K562 (cell line): ENCODE results near the gene HBG1. TPM values are rescaled to one million over a fixed set of nuclear protein-coding genes. Genes with fewer than 3 reads are reported as not detected.

ENCODE experiments used
- ARNT ChIP-seq, 2 experiments: fragments of 450-650 bp; IDR thresholded peaks; 2 replicates each; pipeline ENCODE4 v1.6.1; 2016; ENCODE audit warnings: mild to moderate bottlenecking in 1 of 2
- ATF3 ChIP-seq, 2 experiments: fragments of 450-650 bp in 1 of 2; sonication (generic) in 1 of 2; formaldehyde crosslinking in 1 of 2; IDR thresholded peaks in 1 of 2; conservative IDR thresholded peaks in 1 of 2; 2 replicates each; pipeline versions ENCODE4 v1.6.1 to v1.8.1; 2016 to 2023; ENCODE audit warnings: mild to moderate bottlenecking in 2 of 2, moderate library complexity in 2 of 2, inconsistent platforms in 1 of 2, missing genetic modification reagents in 1 of 2
- ATF6 ChIP-seq: sonication (generic); formaldehyde crosslinking; IDR thresholded peaks from 2 replicates; pipeline ENCODE4 v1.4.0; 2020; ENCODE audit warnings: mild to moderate bottlenecking, missing genetic modification reagents
- CHD1 ChIP-seq: fragments of 200-600 bp; sonication (generic); IDR thresholded peaks from one replicate; pipeline ENCODE4 v1.6.1; 2012; ENCODE audit warnings: mild to moderate bottlenecking, moderate library complexity, low read length, inconsistent platforms
- ELK1 ChIP-seq: sonication (generic); formaldehyde crosslinking; IDR thresholded peaks from 2 replicates; pipeline ENCODE4 v1.8.1; 2022; ENCODE audit warnings: missing genetic modification reagents
- HCFC1 ChIP-seq: IDR thresholded peaks from 2 replicates; pipeline ENCODE4 v1.6.1; 2012; ENCODE audit warnings: low read depth, low read length, improper control_type of control experiment
- HDGF ChIP-seq: fragments of 450-650 bp; IDR thresholded peaks from 2 replicates; pipeline ENCODE4 v1.6.1; 2016
- IRF2 ChIP-seq: sonication (generic); formaldehyde crosslinking; IDR thresholded peaks from 2 replicates; pipeline ENCODE4 v1.8.1; 2022; ENCODE audit warnings: mild to moderate bottlenecking, missing genetic modification reagents
- JUND ChIP-seq, 2 experiments: IDR thresholded peaks; 2 replicates in 1 of 2; 3 replicates in 1 of 2; pipeline ENCODE4 v1.6.1; 2011; ENCODE audit warnings: borderline replicate concordance in 2 of 2, low read depth in 2 of 2, low read length in 2 of 2, improper control_type of control experiment in 1 of 2, missing biosample characterization in 1 of 2, missing genetic modification characterization in 1 of 2, missing genetic modification reagents in 1 of 2
- KAT8 ChIP-seq: fragments of 450-650 bp; IDR thresholded peaks from 2 replicates; pipeline ENCODE4 v1.6.1; 2016; ENCODE audit warnings: low read depth, mild to moderate bottlenecking
- LEF1 ChIP-seq: fragments of 450-650 bp; IDR thresholded peaks from 2 replicates; pipeline ENCODE4 v1.6.1; 2016; ENCODE audit warnings: mild to moderate bottlenecking
- MYC ChIP-seq, 2 experiments: fragments of 250-450 bp in 1 of 2; sonication (Bioruptor Pico) in 1 of 2; IDR thresholded peaks; 2 replicates each; pipeline versions ENCODE4 v1.5.1 to v1.6.1; 2012 to 2021; ENCODE audit warnings: low read depth in 2 of 2, borderline replicate concordance in 1 of 2, improper control_type of control experiment in 1 of 2, low read length in 1 of 2, mild to moderate bottlenecking in 1 of 2, moderate library complexity in 1 of 2
- NKRF ChIP-seq: fragments of 450-650 bp; IDR thresholded peaks from 2 replicates; pipeline ENCODE4 v1.6.1; 2016; ENCODE audit warnings: borderline replicate concordance
- NR2C1 ChIP-seq, 2 experiments: fragments of 450-650 bp; IDR thresholded peaks; 2 replicates each; pipeline ENCODE4 v1.6.1; 2017; ENCODE audit warnings: mild to moderate bottlenecking in 2 of 2, antibody characterized with exemption in 1 of 2, inconsistent platforms in 1 of 2, missing compliant biosample characterization in 1 of 2, missing genetic modification characterization in 1 of 2
- RCOR1 ChIP-seq, 2 experiments: IDR thresholded peaks; 2 replicates each; pipeline ENCODE4 v1.6.1; 2012; ENCODE audit warnings: low read depth in 2 of 2, low read length in 2 of 2, borderline replicate concordance in 1 of 2, improper control_type of control experiment in 1 of 2
- THAP7 ChIP-seq: fragments of 250-450 bp; sonication (Bioruptor Pico); IDR thresholded peaks from 2 replicates; pipeline ENCODE4 v1.5.0; 2021
- ZNF165 ChIP-seq: fragments of 250-450 bp; sonication (Bioruptor Pico); IDR thresholded peaks from 2 replicates; pipeline ENCODE4 v1.4.0; 2020; ENCODE audit warnings: borderline replicate concordance
- ZNF57 ChIP-seq: fragments of 450-650 bp; formaldehyde crosslinking; IDR thresholded peaks from 2 replicates; pipeline ENCODE4 v1.4.0; 2020; ENCODE audit warnings: mild to moderate bottlenecking, moderate library complexity
- ZNF644 ChIP-seq: fragments of 200-800 bp; sonication (Bioruptor generic); IDR thresholded peaks from 2 replicates; pipeline ENCODE4 v1.6.1; 2016; ENCODE audit warnings: low read depth, missing genetic modification characterization, missing compliant biosample characterization
- polyA plus RNA-seq, 8 experiments: library from polyadenylated mRNA; depleted of rRNA in 4 of 8; stranded (reverse) in 5 of 8; unstranded in 3 of 8; fragments of >200 nt; fragmentation: Nextera tagmentation in 2 of 8; fragmentation: Illumina TruSeq in 1 of 8; extraction: Ambion mirVana in 2 of 8; extraction: Trizol in 1 of 8; gene quantifications; 2 replicates each; pipeline versions ENCODE4 v1.2.1 to v1.2.3, GENCODE V29; 2011 to 2014; ENCODE audit warnings: inconsistent platforms in 1 of 8, missing spikeins in 1 of 8
- total RNA-seq, 7 experiments: library from RNA; depleted of rRNA in 6 of 7; stranded (reverse); fragments of >200 nt in 6 of 7; fragmentation: Illumina TruSeq in 2 of 7; extraction: Trizol in 2 of 7; gene quantifications; 2 replicates each; pipeline versions ENCODE4 v1.2.1 to v1.2.3, GENCODE V29; 2011 to 2021; ENCODE audit warnings: low replicate concordance in 1 of 7

The HBG1 gene
- total and polyA plus RNA-seq, 9 of the 15 experiments (the other 6 are each of a cell fraction or from before 2014, with no cell fraction given): 1,066 to 16,338 (median 4,898) TPM

- TF ChIP-seq JUND (IDR thresholded peaks at IDR 0.05; ENCODE audit: borderline replicate concordance, low read depth, low read length) (no peak), JUND (tag; IDR thresholded peaks at IDR 0.05; ENCODE audit: borderline replicate concordance, low read depth, low read length) (no peak), HDGF (peak; percentile 85), ZNF644 (tag) (no peak), RCOR1 (IDR thresholded peaks at IDR 0.05; ENCODE audit: borderline replicate concordance in 1 of 2, low read depth in 2 of 2, low read length in 2 of 2) (no peak), KAT8 (no peak), NR2C1 (IDR thresholded peaks at IDR 0.05) (peak; percentile 31; the same call in 1 of the 2 replicates), NR2C1 (tag; IDR thresholded peaks at IDR 0.05) (no peak), LEF1 (no peak), ATF3 (IDR thresholded peaks at IDR 0.05) (no peak), ATF3 (CRISPR knock-in tag; conservative IDR thresholded peaks at IDR 0.05) (no peak), IRF2 (CRISPR knock-in tag) (no peak), NKRF (peak; percentile 65), ATF6 (CRISPR knock-in tag) (no peak), ZNF57 (no peak), HCFC1 (no peak), ARNT (IDR thresholded peaks at IDR 0.05) (0 out of 4 replicates have a peak, but pooled peaks have one; percentile 52 to 61), CHD1 (no peak), ELK1 (CRISPR knock-in tag) (no peak), ZNF165 (CRISPR knock-in tag) (no peak), MYC (IDR thresholded peaks at IDR 0.05; ENCODE audit: low read depth, low read length) (no peak), MYC (CRISPR knock-in tag; IDR thresholded peaks at IDR 0.05; ENCODE audit: borderline replicate concordance, low read depth) (no peak), THAP7 (CRISPR knock-in tag) (no peak)
These were observed 14.1 kb downstream of the HBG1 start (continued) for GRCh38 chr11:5235364-5236095.
